ENCODE measurements around the gene FYCO1.
"Not testable (repeated sequence)": the region's sequence is repeated elsewhere in the genome, so short reads cannot be mapped to it uniquely, and the experiment has no call there.

FYCO1 gene

GRCh38 chr3:45995236-45996192 lies at the start of gene FYCO1:
Gene FYCO1, minus strand, starts transcription at chr3:45995824. Its CDS starts 10,914 bp downstream, at chr3:45984910.
- Mint-ChIP-seq H3K4me3 (peak within 1 kb of the TSS; percentile 78), H3K27ac (peak within 1 kb of the TSS; percentile 87), H3K9me3 (no peaks in the 10 kb centered on the region), H3K4me1 (ENCODE audit: low read depth) (peaks cover 55% of the 10 kb centered on the region), H3K36me3 (ENCODE audit: low read depth) (peaks cover 11% of the 10 kb centered on the region), H3K27me3 (peaks cover 18% of the 10 kb centered on the region)

DNA sequence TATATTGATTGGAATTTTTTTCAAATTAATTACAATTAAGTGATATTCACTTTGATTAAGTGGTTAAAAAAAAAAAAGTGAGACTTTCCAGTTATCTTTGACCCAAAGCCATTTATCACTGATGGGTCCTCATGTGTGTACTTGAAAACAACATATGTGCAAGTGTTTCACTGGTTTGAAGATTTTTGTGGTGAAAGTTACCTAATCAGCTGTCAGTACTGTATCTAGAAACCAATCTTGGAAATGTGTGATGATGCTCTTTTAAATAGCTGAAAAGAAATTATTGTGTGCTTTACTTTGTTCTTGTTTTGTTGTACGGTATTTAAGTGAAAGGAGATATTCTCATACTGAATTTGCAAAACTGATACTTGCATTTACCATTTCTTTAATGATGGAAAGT lies 43.3 kb upstream of the FYCO1 start:
- H3K27ac Mint-ChIP-seq = no peak overlapping the region

DNA sequence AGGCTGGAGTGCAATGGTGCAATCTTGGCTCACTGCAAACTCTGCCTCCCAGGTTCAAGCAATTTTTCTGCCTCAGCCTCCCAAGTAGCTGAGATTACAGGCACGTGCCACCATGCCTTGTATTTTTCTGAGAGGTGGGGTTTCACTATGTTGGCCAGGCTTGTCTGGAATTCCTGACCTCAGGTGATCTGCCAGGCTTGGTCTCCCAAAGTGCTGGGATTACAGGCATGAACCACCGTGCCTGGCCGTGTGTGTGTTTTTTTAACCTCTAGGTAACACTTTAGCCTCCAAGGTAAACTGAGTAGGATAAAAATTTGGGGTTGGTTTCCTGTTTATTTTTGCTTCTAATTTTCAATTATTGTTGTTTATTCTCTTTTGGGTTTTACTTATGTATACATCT lies 42.4 kb upstream of the FYCO1 start:
- H3K4me3 Mint-ChIP-seq; H3K36me3 Mint-ChIP-seq (ENCODE audit: low read depth); H3K4me1 Mint-ChIP-seq (ENCODE audit: low read depth); H3K9me3 Mint-ChIP-seq; H3K27ac Mint-ChIP-seq: not testable (repeated sequence)
- peaks cover 13% of the 10 kb centered on the region for H3K27me3 Mint-ChIP-seq

More for the DNA sequence above, 43.3 kb upstream of the FYCO1 start:
- Mint-ChIP-seq H3K4me1 (ENCODE audit: low read depth) (no peaks in the 10 kb centered on the region), H3K36me3 (ENCODE audit: low read depth) (no peaks in the 10 kb centered on the region), H3K9me3 (peaks cover 4% of the 10 kb centered on the region), H3K4me3 (no peak overlapping the region), H3K27me3 (peaks cover 13% of the 10 kb centered on the region)

DNA sequence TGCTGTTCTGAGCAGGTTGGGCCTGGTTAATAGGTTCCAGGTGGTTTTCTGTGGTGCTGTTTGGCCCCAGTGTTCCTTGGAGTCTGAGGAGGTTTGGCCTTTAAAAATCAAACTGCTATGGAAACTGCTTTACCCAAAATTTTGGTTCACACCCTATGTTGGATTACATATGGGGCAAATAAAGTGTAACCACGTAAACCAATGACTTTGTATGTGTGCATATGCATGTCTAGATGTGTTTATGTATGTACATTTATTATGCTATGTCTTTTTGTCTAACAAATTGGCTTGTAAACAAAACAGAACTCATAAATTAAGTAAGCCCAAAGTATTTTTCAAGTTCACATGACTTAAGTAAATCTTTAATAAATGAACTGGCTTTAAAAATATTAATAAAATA lies 40.6 kb upstream of the FYCO1 start:
- H3K9me3 Mint-ChIP-seq = no peaks in the 10 kb centered on the region
- H3K4me3 Mint-ChIP-seq = no peak overlapping the region
- no peak overlapping the region for H3K27ac Mint-ChIP-seq
- H3K4me1 Mint-ChIP-seq (ENCODE audit: low read depth) = no peaks in the 10 kb centered on the region
- H3K36me3 Mint-ChIP-seq (ENCODE audit: low read depth) = no peaks in the 10 kb centered on the region
- peaks cover 10% of the 10 kb centered on the region for H3K27me3 Mint-ChIP-seq

DNA sequence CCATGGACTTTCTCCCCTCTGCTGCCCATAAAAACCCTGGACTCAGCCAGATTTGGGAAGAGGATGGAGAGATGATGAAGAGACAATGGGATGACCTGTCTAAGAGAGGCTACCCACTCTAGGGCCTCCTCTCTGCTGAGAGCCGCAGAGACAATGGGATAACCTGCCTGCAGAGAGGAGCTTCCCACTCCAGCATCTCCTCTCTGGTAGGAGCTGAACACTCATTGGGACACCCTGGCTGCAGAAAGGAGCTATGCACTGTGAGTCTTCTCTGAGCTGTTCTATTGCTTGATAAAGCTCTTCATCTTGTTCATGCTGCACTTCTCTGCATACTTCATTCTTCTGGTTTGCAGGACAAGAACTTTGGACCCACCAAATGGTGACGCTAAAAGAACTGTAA lies 36.1 kb upstream of the FYCO1 start:
- H3K27me3 Mint-ChIP-seq = peaks cover 4% of the 10 kb centered on the region
- peaks cover 9% of the 10 kb centered on the region for H3K9me3 Mint-ChIP-seq
- H3K36me3 Mint-ChIP-seq (ENCODE audit: low read depth) = no peaks in the 10 kb centered on the region
- H3K4me3 Mint-ChIP-seq = no peak overlapping the region
- H3K4me1 Mint-ChIP-seq (ENCODE audit: low read depth) = peaks cover 3% of the 10 kb centered on the region
- H3K27ac Mint-ChIP-seq = no peak overlapping the region

DNA sequence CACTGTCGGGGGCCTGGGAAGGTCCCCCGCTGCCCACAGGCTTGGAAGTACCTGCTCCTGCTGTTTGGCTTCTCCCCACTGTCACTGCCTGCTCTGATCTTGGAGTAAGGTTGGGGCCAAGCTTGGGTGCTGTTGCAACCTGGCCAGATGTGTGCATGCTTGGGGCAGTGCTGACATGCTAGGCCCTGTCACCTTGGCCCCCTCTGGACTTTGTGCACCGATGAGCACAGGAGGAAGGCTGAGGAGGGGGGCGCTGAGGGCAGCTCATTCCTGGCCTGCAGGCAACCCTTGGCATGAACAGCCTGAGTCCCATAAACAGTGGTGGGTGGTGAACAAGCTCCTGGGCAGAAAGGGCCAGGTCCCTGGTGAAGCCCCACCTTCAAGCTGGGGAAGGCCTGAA lies 35.6 kb upstream of the FYCO1 start:
- no peaks in the 10 kb centered on the region for H3K36me3 Mint-ChIP-seq (ENCODE audit: low read depth)

GRCh38 chr3:46030626-46031025 lies 35.0 kb upstream of the FYCO1 start:
- H3K4me1 Mint-ChIP-seq (ENCODE audit: low read depth) = peaks cover 3% of the 10 kb centered on the region
- peaks cover 9% of the 10 kb centered on the region for H3K9me3 Mint-ChIP-seq
- H3K27ac Mint-ChIP-seq = no peak overlapping the region
- peaks cover 4% of the 10 kb centered on the region for H3K27me3 Mint-ChIP-seq
- H3K36me3 Mint-ChIP-seq (ENCODE audit: low read depth) = no peaks in the 10 kb centered on the region
- H3K4me3 Mint-ChIP-seq = no peak overlapping the region

More for the DNA sequence above, 35.6 kb upstream of the FYCO1 start:
- peaks cover 9% of the 10 kb centered on the region for H3K9me3 Mint-ChIP-seq
- H3K27me3 Mint-ChIP-seq = peaks cover 4% of the 10 kb centered on the region
- no peak overlapping the region for H3K4me3 Mint-ChIP-seq
- no peak overlapping the region for H3K27ac Mint-ChIP-seq
- peaks cover 3% of the 10 kb centered on the region for H3K4me1 Mint-ChIP-seq (ENCODE audit: low read depth)

- Mint-ChIP-seq H3K4me3 (no peak overlapping the region), H3K36me3 (ENCODE audit: low read depth) (no peaks in the 10 kb centered on the region), H3K27ac (peak overlapping the region; percentile 12), H3K4me1 (ENCODE audit: low read depth) (peaks cover 3% of the 10 kb centered on the region), H3K9me3 (peaks cover 9% of the 10 kb centered on the region), H3K27me3 (peaks cover 4% of the 10 kb centered on the region)
Measured at GRCh38 chr3:46029953-46030543, 34.4 kb upstream of the FYCO1 start.

DNA sequence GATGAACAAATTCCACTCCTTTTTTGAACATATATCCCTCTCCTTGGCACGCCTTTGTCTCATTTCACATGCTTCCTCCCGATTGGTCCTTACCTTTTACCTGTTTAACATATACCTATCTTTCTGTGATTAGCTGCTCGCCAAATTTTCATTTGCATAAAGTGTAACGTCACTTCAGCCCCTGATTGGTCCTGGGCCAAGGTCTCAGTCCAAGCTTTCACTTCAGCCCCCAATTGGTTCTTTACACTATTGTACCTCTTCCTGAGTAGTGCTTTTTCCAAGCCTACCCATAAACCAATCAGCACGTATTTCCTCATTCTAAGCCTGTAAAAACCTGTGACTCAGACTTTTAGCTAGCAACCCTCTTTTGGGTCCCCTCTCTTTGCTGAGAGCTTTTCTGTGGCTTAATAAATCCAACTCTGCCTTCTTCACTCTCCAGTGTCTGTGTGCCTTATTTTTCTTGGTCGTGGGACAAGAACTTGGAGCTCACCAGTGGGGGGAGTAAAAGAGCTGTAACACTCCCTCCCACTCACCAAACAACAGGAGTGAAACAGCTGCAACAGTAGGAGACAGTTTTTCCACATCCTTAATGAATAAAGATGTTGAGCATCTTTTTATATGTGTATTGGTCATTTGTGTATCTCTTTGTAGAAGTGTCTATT lies 32.2 kb upstream of the FYCO1 start:
- peaks cover 3% of the 10 kb centered on the region for H3K4me1 Mint-ChIP-seq (ENCODE audit: low read depth)
- H3K9me3 Mint-ChIP-seq = peaks cover 9% of the 10 kb centered on the region
- no peak overlapping the region for H3K27ac Mint-ChIP-seq
- peaks cover 8% of the 10 kb centered on the region for H3K27me3 Mint-ChIP-seq
- no peak overlapping the region for H3K4me3 Mint-ChIP-seq
- no peaks in the 10 kb centered on the region for H3K36me3 Mint-ChIP-seq (ENCODE audit: low read depth)

- H3K4me1 Mint-ChIP-seq (ENCODE audit: low read depth) = peaks cover 3% of the 10 kb centered on the region
- no peak within 1 kb of the TSS for H3K4me3 Mint-ChIP-seq
- H3K9me3 Mint-ChIP-seq = peaks cover 9% of the 10 kb centered on the region
- peaks cover 11% of the 10 kb centered on the region for H3K27me3 Mint-ChIP-seq
- no peak within 1 kb of the TSS for H3K27ac Mint-ChIP-seq
- no peaks in the 10 kb centered on the region for H3K36me3 Mint-ChIP-seq (ENCODE audit: low read depth)
Measured at GRCh38 chr3:46027021-46027705, 31.5 kb upstream of the FYCO1 start, which contains the start of gene XCR1. Gene XCR1, minus strand, starts transcription at chr3:46027483. Its CDS starts 5,536 bp downstream, at chr3:46021947.

GRCh38 chr3:46025139-46025538 lies 29.5 kb upstream of the FYCO1 start:
- H3K4me3 Mint-ChIP-seq = no peak overlapping the region
- H3K4me1 Mint-ChIP-seq (ENCODE audit: low read depth) = peaks cover 11% of the 10 kb centered on the region
- no peak overlapping the region for H3K27ac Mint-ChIP-seq
- H3K9me3 Mint-ChIP-seq = peaks cover 9% of the 10 kb centered on the region
- no peaks in the 10 kb centered on the region for H3K36me3 Mint-ChIP-seq (ENCODE audit: low read depth)
- peaks cover 21% of the 10 kb centered on the region for H3K27me3 Mint-ChIP-seq

DNA sequence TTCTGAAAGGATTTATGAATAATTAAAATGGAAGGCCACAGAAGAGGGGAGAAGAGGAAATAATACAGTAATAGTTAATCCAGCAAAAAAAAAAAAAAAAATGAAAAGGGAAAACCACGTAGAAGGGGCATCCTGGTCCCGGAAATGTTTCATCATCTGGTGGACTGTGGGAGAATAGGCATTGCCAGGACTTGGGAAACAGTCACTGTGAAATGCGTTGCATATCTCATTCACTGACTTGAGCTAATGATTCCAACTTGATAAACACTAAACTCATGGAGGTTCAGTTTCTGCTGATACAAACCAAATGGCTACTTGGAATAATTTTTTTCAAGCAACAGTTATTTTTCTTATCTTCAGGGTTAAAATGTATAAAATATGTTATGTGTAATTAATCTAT lies 28.5 kb upstream of the FYCO1 start:
- Mint-ChIP-seq H3K27me3 (peaks cover 26% of the 10 kb centered on the region), H3K36me3 (ENCODE audit: low read depth) (peaks cover 5% of the 10 kb centered on the region), H3K9me3 (peaks cover 9% of the 10 kb centered on the region), H3K4me1 (ENCODE audit: low read depth) (peaks cover 21% of the 10 kb centered on the region), H3K4me3 (no peak overlapping the region), H3K27ac (no peak overlapping the region)

DNA sequence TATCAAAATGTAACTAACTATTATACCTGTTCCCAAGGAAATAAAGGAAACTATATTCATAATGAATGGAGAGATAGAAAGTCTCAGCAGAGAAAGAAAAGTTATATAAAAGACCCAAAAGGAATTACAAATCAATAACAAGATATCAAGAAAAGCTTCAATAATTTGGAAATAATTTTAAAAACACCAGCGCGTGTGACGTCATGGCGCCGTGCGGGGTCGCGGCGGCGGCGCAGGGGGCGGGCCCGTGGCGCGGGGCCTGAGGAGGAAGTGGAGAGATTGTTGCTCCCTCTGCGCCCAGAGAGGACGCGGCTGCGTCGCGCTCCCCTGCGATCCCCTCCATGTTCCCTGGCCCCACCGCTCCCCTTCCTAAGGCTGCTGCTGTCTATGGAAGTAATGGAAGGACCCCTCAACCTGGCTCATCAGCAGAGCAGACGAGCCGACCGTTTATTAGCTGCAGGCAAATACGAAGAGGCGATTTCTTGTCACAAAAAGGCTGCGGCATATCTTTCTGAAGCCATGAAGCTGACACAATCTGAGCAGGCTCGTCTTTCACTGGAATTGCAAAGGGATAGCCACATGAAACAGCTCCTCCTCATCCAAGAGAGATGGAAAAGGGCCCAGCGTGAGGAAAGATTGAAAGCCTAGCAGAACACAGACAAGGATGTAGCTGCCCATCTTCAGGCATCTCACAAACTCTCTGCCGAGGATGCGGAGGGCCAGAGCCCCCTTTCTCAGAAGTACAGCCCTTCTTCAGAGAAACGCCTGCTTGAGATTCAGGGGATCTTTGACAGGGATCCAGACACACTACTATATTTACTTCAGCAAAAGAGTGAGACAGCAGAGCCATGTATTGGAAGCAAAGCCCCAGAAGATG lies 27.5 kb upstream of the FYCO1 start:
- H3K27ac Mint-ChIP-seq = no peak overlapping the region
- H3K4me3 Mint-ChIP-seq = no peak overlapping the region
- H3K36me3 Mint-ChIP-seq (ENCODE audit: low read depth) = peaks cover 5% of the 10 kb centered on the region
- peaks cover 31% of the 10 kb centered on the region for H3K4me1 Mint-ChIP-seq (ENCODE audit: low read depth)
- H3K27me3 Mint-ChIP-seq = peaks cover 26% of the 10 kb centered on the region
- peaks cover 6% of the 10 kb centered on the region for H3K9me3 Mint-ChIP-seq

GRCh38 chr3:46021516-46021915 lies 25.9 kb upstream of the FYCO1 start:
- Mint-ChIP-seq H3K4me1 (ENCODE audit: low read depth) (peaks cover 43% of the 10 kb centered on the region), H3K27me3 (peaks cover 22% of the 10 kb centered on the region), H3K36me3 (ENCODE audit: low read depth) (peaks cover 5% of the 10 kb centered on the region), H3K9me3 (no peaks in the 10 kb centered on the region), H3K27ac (no peak overlapping the region), H3K4me3 (no peak overlapping the region)

Measured in stimulated activated naive CD8-positive, alpha-beta T cell treated with anti-CD3 and anti-CD28 coated beads, Interleukin-15, Interleukin-2, amounts not matched to agents 100 ng/mL and 50 ng/mL, for 24 hours (primary cell).